Measurements from ENCODE around the gene ZCCHC9.

ZCCHC9 gene

GRCh38 chr5:81350507-81350906 lies 49.1 kb downstream of the ZCCHC9 start:
- in situ Hi-C loops (cut with HindIII; ENCODE audit: low sequenced_read_pairs) = no loop called here
- DNase-seq (ENCODE audit: low read depth, low spot score) = no peak
- no peak for TF ChIP-seq CTCF (IDR thresholded peaks at IDR 0.05; ENCODE audit: low read depth, low read length)
- H3K4me3 ChIP-seq (ENCODE audit: low read depth, low read length) = no peak overlapping the region

DNA sequence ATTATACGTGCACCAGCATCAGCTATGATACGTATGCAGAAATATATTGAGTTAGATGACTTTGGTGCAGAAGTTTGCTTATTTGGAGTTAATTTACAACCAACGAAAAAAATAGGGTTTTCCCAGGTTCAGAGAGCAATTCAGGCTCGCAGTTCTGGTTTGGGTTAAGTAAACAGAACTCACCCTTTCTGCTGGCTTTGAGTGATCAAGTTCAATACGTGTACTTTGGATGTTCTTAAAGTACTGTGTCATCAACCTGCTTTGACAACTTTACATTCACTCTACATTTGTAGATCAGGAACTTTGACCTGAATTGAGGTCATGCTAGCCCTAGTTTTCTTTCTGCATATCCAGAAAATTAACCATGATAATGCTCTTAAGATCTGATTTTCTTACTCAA lies 51.8 kb downstream of the ZCCHC9 start:
- no peak for TF ChIP-seq CTCF (IDR thresholded peaks at IDR 0.05; ENCODE audit: low read depth, low read length)
- DNase-seq (ENCODE audit: low read depth, low spot score) = no peak
- H3K4me3 ChIP-seq (ENCODE audit: low read depth, low read length) = no peak overlapping the region
- in situ Hi-C loops (cut with HindIII; ENCODE audit: low sequenced_read_pairs) = no loop called here

- H3K4me3 ChIP-seq (ENCODE audit: low read depth, low read length) = no peak overlapping the region
- in situ Hi-C loops (cut with HindIII; ENCODE audit: low sequenced_read_pairs) = no loop called here
- no peak for TF ChIP-seq CTCF (IDR thresholded peaks at IDR 0.05; ENCODE audit: low read depth, low read length)
- DNase-seq (ENCODE audit: low read depth, low spot score) = no peak
Measured at GRCh38 chr5:81354093-81354492, 52.7 kb downstream of the ZCCHC9 start.

- H3K4me3 ChIP-seq (ENCODE audit: low read depth, low read length) = no peak overlapping the region
- no peak for TF ChIP-seq CTCF (IDR thresholded peaks at IDR 0.05; ENCODE audit: low read depth, low read length)
- in situ Hi-C loops (cut with HindIII; ENCODE audit: low sequenced_read_pairs) = no loop called here
- no peak for DNase-seq (ENCODE audit: low read depth, low spot score)
Measured at GRCh38 chr5:81355291-81356251, 54.2 kb downstream of the ZCCHC9 start.

DNA sequence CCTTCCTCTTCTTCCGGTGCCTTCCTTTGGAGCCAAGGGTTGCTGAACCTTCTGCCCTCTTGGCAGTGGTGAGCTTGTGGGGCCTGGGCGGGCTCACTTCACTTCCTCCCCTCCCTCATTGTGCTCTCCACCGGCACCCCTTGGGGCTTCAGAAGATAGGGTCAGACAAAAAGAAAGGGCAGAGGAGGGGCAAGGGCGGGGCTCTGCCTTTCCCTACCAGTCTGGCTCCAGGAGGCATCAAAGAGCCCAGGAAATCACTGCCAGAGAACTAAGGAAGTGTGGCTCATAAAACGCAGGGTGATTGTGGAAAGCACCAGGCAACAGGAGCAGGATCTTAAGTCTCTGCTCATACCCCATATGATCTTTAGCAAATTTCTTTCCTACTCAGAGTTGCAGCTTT lies 57.7 kb downstream of the ZCCHC9 start:
- no peak for TF ChIP-seq CTCF (IDR thresholded peaks at IDR 0.05; ENCODE audit: low read depth, low read length)
- in situ Hi-C loops (cut with HindIII; ENCODE audit: low sequenced_read_pairs) = no loop called here
- DNase-seq (ENCODE audit: low read depth, low spot score) = no peak
- no peak overlapping the region for H3K4me3 ChIP-seq (ENCODE audit: low read depth, low read length)

DNA sequence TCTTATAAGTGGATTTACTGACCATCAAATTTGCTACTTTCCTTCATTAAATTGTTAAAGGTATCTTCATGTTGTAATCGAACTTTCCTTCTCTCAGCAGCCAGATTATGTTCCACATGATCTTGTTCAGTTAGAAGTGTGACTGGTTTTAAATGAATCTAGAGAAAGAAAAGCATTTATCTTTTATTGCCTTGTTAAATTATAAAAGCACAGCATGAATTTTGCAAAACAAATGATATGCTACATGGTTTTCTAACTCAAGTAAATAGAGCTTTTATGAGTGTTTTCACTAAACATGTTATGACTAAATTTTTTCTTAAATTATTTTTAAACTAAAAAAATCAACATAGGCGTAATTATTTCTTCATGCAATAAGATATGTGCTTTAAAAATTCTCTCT lies 58.5 kb downstream of the ZCCHC9 start:
- DNase-seq (ENCODE audit: low read depth, low spot score) = no peak
- in situ Hi-C loops (cut with HindIII; ENCODE audit: low sequenced_read_pairs) = no loop called here

More for the DNA sequence above, 58.5 kb downstream of the ZCCHC9 start:
- no peak for TF ChIP-seq CTCF (IDR thresholded peaks at IDR 0.05; ENCODE audit: low read depth, low read length)
- H3K4me3 ChIP-seq (ENCODE audit: low read depth, low read length) = no peak overlapping the region

Measured in astrocyte of the spinal cord (primary cell).